ENCODE measurements around the gene USP33.

DNA sequence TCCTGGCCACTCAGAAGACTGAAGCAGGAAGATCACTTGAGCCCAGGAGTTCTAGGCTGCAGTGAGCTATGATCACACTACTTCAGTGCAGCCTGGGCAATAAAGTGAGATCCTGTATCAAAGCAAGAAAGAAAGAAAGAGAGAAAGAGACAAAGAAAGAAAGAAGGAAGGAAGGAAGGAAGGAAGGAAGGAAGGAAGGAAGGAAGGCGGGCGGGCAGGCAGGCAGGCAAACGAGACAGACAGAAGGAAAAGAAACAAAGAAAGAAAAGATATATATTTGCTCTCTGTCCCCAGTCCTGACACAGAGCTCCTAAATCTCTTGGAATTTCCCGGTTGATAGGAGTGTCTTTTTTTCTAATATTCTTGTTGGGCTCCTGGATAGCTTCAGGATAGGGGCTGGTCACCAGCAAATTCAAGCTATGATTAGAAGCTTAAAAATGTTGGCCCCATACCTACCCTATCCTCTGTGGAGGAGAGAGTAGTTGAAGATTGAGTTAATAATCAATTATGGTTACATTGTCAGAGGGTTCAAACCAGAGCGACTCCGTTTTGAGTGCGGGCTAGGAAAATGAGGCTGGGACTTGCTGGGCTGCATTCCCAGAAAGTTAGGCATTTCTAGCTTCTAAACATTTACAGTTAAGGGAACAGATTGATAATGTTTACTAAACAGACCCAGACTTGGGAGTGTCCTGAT is 16.5 kb upstream of the USP33 start:
- TF ChIP-seq, protein P1, sequence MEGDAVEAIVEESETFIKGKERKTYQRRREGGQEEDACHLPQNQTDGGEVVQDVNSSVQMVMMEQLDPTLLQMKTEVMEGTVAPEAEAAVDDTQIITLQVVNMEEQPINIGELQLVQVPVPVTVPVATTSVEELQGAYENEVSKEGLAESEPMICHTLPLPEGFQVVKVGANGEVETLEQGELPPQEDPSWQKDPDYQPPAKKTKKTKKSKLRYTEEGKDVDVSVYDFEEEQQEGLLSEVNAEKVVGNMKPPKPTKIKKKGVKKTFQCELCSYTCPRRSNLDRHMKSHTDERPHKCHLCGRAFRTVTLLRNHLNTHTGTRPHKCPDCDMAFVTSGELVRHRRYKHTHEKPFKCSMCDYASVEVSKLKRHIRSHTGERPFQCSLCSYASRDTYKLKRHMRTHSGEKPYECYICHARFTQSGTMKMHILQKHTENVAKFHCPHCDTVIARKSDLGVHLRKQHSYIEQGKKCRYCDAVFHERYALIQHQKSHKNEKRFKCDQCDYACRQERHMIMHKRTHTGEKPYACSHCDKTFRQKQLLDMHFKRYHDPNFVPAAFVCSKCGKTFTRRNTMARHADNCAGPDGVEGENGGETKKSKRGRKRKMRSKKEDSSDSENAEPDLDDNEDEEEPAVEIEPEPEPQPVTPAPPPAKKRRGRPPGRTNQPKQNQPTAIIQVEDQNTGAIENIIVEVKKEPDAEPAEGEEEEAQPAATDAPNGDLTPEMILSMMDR (IDR thresholded peaks at IDR 0.05; ENCODE audit: low read depth, low read length, poor library complexity, severe bottlenecking) = no peak
- no peak for TF ChIP-seq EZH2phosphoT487 (IDR thresholded peaks at IDR 0.05; ENCODE audit: borderline replicate concordance, low read length)

Data from DOHH2 (cell line).